BLaER1 treated with 17β-estradiol and CSF1 and Interleukin-3, amounts not matched to agents 10 nM and 100 nM (cell line): Measurements from ENCODE around the gene ELAVL2.

ENCODE experiments used
- H3K27ac ChIP-seq, 11 experiments: shearing (Covaris generic); formaldehyde crosslinking; 2 replicates each; pipeline ENCODE4 v1.8.1; 2022
- H3K27me3 ChIP-seq, 11 experiments: shearing (Covaris generic); formaldehyde crosslinking; 2 replicates each; pipeline ENCODE4 v1.8.1; 2022
- H3K36me3 ChIP-seq, 11 experiments: shearing (Covaris generic); formaldehyde crosslinking; 2 replicates each; pipeline ENCODE4 v1.8.1; 2022
- H3K4me1 ChIP-seq, 10 experiments: shearing (Covaris generic); formaldehyde crosslinking; 2 replicates each; pipeline ENCODE4 v1.8.1; 2022
- H3K4me2 ChIP-seq, 11 experiments: shearing (Covaris generic); formaldehyde crosslinking; 2 replicates each; pipeline ENCODE4 v1.8.1; 2022
- H3K4me3 ChIP-seq, 10 experiments: shearing (Covaris generic); formaldehyde crosslinking; 2 replicates each; pipeline ENCODE4 v1.8.1; 2022
- H3K9ac ChIP-seq, 11 experiments: shearing (Covaris generic); formaldehyde crosslinking; 2 replicates each; pipeline ENCODE4 v1.8.1; 2022
- H3K9me3 ChIP-seq, 11 experiments: shearing (Covaris generic); formaldehyde crosslinking; replicated peaks in 1 of 11; 2 replicates each; pipeline ENCODE4 v1.8.1; 2022
- H4K20me1 ChIP-seq, 11 experiments: shearing (Covaris generic); formaldehyde crosslinking; 2 replicates each; pipeline ENCODE4 v1.8.1; 2022
- Cebpa-rat ChIP-seq, 11 experiments: shearing (Covaris generic); IDR thresholded peaks; 2 replicates each; pipeline ENCODE4 v1.8.1; 2022

Gene ELAVL2

DNA sequence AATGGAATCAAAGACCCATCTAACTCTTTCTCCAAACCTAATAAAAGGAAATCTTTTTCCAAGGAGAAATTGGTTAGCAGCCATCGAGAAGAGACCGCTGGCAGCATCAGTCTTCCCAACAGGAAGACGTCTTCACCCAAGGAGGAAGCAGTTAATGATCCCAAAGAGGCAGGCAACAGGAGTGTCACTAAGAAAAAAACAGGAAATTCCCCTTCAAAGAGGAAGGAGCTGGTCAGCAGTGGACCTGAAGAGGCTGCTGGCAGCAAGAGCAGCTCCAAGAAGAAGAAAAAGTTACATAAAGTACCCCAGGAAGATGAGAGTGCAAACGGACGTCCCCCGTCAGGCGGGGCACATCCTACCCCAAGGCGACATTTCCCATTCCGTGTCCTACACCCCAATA, 143.7 kb downstream of the ELAVL2 start:
- H3K4me1 ChIP-seq = peaks cover 0 to 8% (median 0%) of the 10 kb centered on the region in 10 experiments; a peak in 4 of 20 replicates
- no peak overlapping the region for H3K27ac ChIP-seq
- no peaks in the 10 kb centered on the region for H3K9me3 ChIP-seq

DNA sequence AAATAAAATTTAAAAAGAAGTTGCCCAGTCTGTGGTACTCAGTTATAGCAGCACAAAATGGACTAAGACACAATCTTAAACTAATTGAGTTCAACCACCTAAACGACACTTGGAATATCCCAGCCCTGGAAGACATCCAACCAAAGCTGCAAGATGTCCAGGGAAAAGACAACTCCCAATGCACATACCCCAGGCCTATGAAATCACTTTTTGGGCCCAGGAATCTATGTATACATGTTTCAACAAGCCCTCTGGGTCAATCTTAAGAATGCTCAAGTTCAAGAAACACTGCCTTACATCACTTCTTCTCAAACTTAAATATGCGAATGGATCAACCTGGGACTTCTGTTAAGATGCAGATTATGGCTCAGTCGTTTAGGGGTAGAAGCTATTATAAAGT, 148.6 kb downstream of the ELAVL2 start:
- H3K36me3 ChIP-seq = no peaks in the 10 kb centered on the region
- TF ChIP-seq Cebpa-rat (IDR thresholded peaks at IDR 0.05) = no peak

More for the DNA sequence above, 143.7 kb downstream of the ELAVL2 start:
- Histone ChIP-seq H3K27me3 (no peaks in the 10 kb centered on the region), H4K20me1 (no peaks in the 10 kb centered on the region), H3K9ac (no peak overlapping the region), H3K36me3 (no peaks in the 10 kb centered on the region), H3K4me2 (peak overlapping the region in 1 of 11 experiments; percentile 23; a peak in 1 of 22 replicates), H3K4me3 (no peak overlapping the region)
- no peak for TF ChIP-seq Cebpa-rat (IDR thresholded peaks at IDR 0.05)

DNA sequence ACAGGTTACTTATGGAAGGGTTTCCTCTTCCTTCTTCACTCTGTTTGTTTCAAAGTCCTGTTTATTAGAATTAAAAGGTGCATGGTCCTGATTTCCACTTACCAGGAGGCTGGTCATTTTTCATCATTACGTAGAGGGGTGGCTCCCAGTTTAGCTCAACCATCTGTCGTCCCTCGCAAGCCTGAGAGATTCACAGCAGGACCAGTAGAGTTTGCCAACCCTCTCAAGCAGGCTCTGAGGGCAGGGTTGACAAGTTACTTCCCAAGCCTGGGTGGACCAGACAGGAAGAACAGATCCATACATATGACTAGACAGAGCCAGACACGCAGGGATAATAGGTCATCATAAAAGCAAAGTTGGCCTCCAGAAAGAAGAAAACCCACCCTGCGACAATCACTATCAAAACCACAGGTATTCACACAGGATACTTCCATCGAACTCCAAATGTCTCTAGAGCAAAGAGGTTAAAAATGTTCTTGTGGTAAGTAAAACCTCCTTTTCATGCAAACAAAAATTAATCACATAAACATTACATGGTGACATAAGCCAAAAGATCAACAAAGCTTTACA, 151.9 kb downstream of the ELAVL2 start:
- no peak overlapping the region for H3K9ac ChIP-seq
- no peaks in the 10 kb centered on the region for H4K20me1 ChIP-seq
- no peaks in the 10 kb centered on the region for H3K36me3 ChIP-seq
- no peaks in the 10 kb centered on the region for H3K27me3 ChIP-seq
- peaks cover under 1 to 15% (median 4%) of the 10 kb centered on the region in 10 experiments; a peak in 11 of 20 replicates for H3K4me1 ChIP-seq
- no peak for TF ChIP-seq Cebpa-rat (IDR thresholded peaks at IDR 0.05)
- H3K4me2 ChIP-seq = no peak overlapping the region
- H3K4me3 ChIP-seq = no peak overlapping the region
- no peaks in the 10 kb centered on the region for H3K9me3 ChIP-seq
- no peak overlapping the region for H3K27ac ChIP-seq

More for the DNA sequence above, 148.6 kb downstream of the ELAVL2 start:
- H3K4me1 ChIP-seq = peaks cover 0 to 3% (median 2%) of the 10 kb centered on the region in 10 experiments; a peak in 5 of 20 replicates
- H3K9me3 ChIP-seq = no peaks in the 10 kb centered on the region
- no peaks in the 10 kb centered on the region for H3K27me3 ChIP-seq
- no peak overlapping the region for H3K9ac ChIP-seq
- H4K20me1 ChIP-seq = no peaks in the 10 kb centered on the region
- H3K27ac ChIP-seq = no peak overlapping the region
- H3K4me3 ChIP-seq = no peak overlapping the region
- H3K4me2 ChIP-seq = no peak overlapping the region

DNA sequence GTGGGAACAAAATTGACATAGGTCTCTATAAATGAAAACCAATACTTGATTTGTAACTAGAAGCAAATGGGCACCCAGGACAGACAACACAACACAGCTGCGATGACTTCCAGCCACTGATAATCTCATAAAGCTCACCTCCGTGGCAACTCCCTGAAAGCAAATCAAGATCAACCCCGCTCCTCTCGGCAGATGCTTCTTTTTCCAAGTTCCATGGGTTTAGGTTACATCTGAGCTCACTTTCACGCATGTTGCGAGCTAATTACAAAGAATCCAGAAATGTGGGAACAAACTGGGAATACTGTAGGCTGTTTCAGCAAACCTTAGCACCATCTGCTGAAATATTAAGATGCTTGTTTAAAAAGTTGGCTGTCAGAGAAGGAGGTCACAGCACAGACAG, 153.9 kb downstream of the ELAVL2 start:
- H3K4me2 ChIP-seq = peak overlapping the region in 1 of 11 experiments; percentile 16; a peak in 2 of 22 replicates
- no peaks in the 10 kb centered on the region for H3K36me3 ChIP-seq
- TF ChIP-seq Cebpa-rat (IDR thresholded peaks at IDR 0.05) = no peak
- H3K27me3 ChIP-seq = no peaks in the 10 kb centered on the region
- H3K9ac ChIP-seq = no peak overlapping the region
- H3K4me1 ChIP-seq = peaks cover 6 to 26% (median 12%) of the 10 kb centered on the region in 10 experiments; a peak in 12 of 20 replicates
- H3K4me3 ChIP-seq = no peak overlapping the region
- no peaks in the 10 kb centered on the region for H4K20me1 ChIP-seq
- H3K9me3 ChIP-seq = 0 out of 22 replicates have a peak, but pooled peaks cover 0 to 3% (median 0%) of the 10 kb centered on the region in 11 experiments
- no peak overlapping the region for H3K27ac ChIP-seq

DNA sequence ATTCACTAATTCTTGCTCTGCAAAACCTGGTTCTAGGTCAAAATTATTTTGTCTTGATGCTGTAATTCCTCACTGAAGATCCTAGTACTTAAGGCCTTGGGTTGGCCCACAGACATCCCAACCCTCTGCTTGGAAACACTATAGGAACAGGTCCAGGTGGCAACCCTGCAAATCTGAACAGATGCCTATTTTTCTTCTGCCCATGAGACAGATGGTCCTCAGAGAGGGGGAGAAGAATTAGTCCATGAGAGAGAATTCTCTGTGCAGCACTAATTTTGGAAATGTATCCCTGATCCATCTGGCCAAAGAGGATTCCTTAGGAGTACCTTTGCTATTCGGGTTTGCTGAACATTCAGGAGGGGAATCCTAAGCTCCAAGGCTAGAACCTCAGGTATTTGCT, 156.3 kb downstream of the ELAVL2 start:
- no peak overlapping the region for H3K27ac ChIP-seq
- peak overlapping the region in 3 of 11 experiments; percentile 35 to 53 (median 50); a peak in 3 of 22 replicates for H3K4me2 ChIP-seq
- no peaks in the 10 kb centered on the region for H4K20me1 ChIP-seq
- peaks cover 6 to 26% (median 12%) of the 10 kb centered on the region in 10 experiments; a peak in 12 of 20 replicates for H3K4me1 ChIP-seq
- H3K9ac ChIP-seq = no peak overlapping the region
- H3K27me3 ChIP-seq = no peaks in the 10 kb centered on the region
- TF ChIP-seq Cebpa-rat (IDR thresholded peaks at IDR 0.05) = no peak
- no peak overlapping the region for H3K4me3 ChIP-seq
- no peaks in the 10 kb centered on the region for H3K36me3 ChIP-seq
- peaks cover 0 to 10% (median 0%) of the 10 kb centered on the region in 11 experiments; a peak in 2 of 22 replicates for H3K9me3 ChIP-seq

DNA sequence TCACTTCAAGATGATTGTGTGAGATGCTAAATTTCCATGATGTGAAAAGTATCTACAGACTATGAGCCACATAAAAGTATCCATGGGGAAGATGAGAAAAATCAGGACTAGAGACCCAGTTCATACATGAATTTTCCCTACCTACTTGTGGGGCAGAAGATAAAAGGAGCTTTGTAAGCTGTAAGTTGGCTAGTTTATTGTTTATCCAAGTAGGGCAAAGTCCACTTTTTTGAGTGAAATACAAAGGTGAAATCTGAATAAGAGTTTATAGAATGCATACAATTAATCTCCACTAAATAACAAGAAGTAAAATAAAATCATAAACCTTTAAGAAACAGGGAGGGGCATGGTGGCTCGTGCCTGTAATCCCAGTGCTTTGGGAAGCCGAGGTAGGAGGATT, 160.4 kb downstream of the ELAVL2 start:
- Histone ChIP-seq H3K4me1 (peaks cover 6 to 20% (median 12%) of the 10 kb centered on the region in 10 experiments; a peak in 12 of 20 replicates), H3K4me2 (no peak overlapping the region), H4K20me1 (no peaks in the 10 kb centered on the region), H3K27ac (no peak overlapping the region), H3K27me3 (no peaks in the 10 kb centered on the region), H3K4me3 (no peak overlapping the region), H3K9me3 (peaks cover 0 to 10% (median 0%) of the 10 kb centered on the region in 11 experiments; a peak in 2 of 22 replicates), H3K36me3 (no peaks in the 10 kb centered on the region), H3K9ac (no peak overlapping the region)
- no peak for TF ChIP-seq Cebpa-rat (IDR thresholded peaks at IDR 0.05)

DNA sequence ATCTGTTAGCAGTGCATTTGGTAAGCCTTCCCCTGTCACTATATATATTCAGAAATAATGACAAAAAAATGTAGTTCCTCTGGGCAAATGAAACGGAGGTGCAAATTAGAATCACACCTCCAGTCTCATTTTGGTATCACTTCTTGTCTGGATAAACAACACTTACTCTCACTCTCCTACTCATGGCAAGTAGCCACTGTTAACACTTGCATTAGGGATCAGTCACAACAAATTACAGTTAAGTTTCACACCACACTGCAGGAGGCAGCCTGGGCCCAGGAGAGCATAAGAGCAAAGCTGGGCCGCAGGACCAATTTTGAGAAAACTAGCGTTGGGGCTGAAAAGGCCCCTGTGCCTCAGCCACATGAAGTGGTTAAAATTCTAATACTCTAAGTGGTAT, 161.0 kb downstream of the ELAVL2 start:
- H3K4me2 ChIP-seq = no peak overlapping the region
- no peak overlapping the region for H3K27ac ChIP-seq
- H4K20me1 ChIP-seq = no peaks in the 10 kb centered on the region
- H3K9me3 ChIP-seq = peaks cover 0 to 10% (median 0%) of the 10 kb centered on the region in 11 experiments; a peak in 2 of 22 replicates
- H3K4me3 ChIP-seq = no peak overlapping the region
- peaks cover 6 to 20% (median 12%) of the 10 kb centered on the region in 10 experiments; a peak in 12 of 20 replicates for H3K4me1 ChIP-seq
- H3K9ac ChIP-seq = no peak overlapping the region
- H3K27me3 ChIP-seq = no peaks in the 10 kb centered on the region
- TF ChIP-seq Cebpa-rat (IDR thresholded peaks at IDR 0.05) = no peak
- H3K36me3 ChIP-seq = no peaks in the 10 kb centered on the region

DNA sequence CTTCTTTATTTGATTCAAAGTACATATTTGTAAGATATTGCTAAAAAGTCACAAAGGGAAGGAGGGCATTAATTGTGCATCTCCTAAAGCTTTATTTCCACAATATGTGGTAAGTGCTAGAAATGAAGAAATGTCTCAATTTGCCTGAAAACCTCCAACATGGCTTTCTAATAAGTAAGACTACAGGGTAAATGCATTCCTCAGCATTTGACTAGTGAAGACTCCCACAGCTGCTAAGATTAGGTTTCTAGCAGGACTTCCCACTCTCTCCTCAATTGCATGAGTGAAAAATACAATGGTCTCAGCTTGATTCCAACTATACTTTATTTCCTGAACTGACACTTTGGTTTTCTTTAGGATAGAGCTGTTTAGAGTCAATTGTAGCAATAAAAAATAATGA, 162.1 kb downstream of the ELAVL2 start:
- Histone ChIP-seq H3K27me3 (no peaks in the 10 kb centered on the region), H3K4me2 (no peak overlapping the region), H3K27ac (no peak overlapping the region), H3K4me1 (peaks cover under 1 to 9% (median 7%) of the 10 kb centered on the region in 10 experiments; a peak in 12 of 20 replicates), H3K36me3 (no peaks in the 10 kb centered on the region), H3K4me3 (no peak overlapping the region), H3K9me3 (peaks cover 0 to 10% (median 0%) of the 10 kb centered on the region in 11 experiments; a peak in 2 of 22 replicates), H4K20me1 (no peaks in the 10 kb centered on the region), H3K9ac (no peak overlapping the region)
- no peak for TF ChIP-seq Cebpa-rat (IDR thresholded peaks at IDR 0.05)

DNA sequence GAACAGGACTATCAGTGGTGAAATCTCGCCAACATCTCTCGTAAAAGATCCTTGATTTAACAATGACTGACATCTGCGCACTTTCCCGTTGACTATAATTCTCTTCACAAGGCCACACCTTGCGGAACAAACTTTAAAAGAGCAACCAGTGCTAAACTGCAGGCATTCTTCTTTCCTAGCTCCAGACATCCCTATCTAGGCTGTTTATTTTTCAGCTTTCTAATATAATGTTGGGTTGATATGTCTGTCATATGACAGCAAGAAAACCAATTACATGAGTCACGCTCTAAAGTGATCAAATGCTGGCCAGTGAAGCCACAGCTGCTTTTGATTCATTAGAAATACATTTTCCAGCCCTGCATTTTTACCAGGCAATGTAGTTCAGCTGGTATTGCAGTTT, 162.5 kb downstream of the ELAVL2 start:
- Histone ChIP-seq H4K20me1 (no peaks in the 10 kb centered on the region), H3K36me3 (no peaks in the 10 kb centered on the region), H3K27me3 (no peaks in the 10 kb centered on the region), H3K9ac (no peak overlapping the region), H3K27ac (no peak overlapping the region), H3K4me2 (no peak overlapping the region), H3K9me3 (peaks cover 0 to 10% (median 0%) of the 10 kb centered on the region in 11 experiments; a peak in 2 of 22 replicates), H3K4me1 (peaks cover 0 to 5% (median 3%) of the 10 kb centered on the region in 10 experiments; a peak in 9 of 20 replicates), H3K4me3 (no peak overlapping the region)
- no peak for TF ChIP-seq Cebpa-rat (IDR thresholded peaks at IDR 0.05)
